ENCODE data around the gene PRXL2A.

- no peak for TF ChIP-seq OSR1 (CRISPR knock-in tag; IDR thresholded peaks at IDR 0.05)
- TF ChIP-seq PATZ1 (CRISPR knock-in tag; IDR thresholded peaks at IDR 0.05; ENCODE audit: borderline replicate concordance): no peak
- no peak for TF ChIP-seq ZNF8 (CRISPR knock-in tag; IDR thresholded peaks at IDR 0.05)
- no peak for TF ChIP-seq BACH2 (CRISPR knock-in tag; IDR thresholded peaks at IDR 0.05; ENCODE audit: borderline replicate concordance)
- TF ChIP-seq TCF4 (CRISPR knock-in tag; IDR thresholded peaks at IDR 0.05; ENCODE audit: borderline replicate concordance): no peak
- no peak for TF ChIP-seq TOX (CRISPR knock-in tag; IDR thresholded peaks at IDR 0.05; ENCODE audit: borderline replicate concordance)
- TF ChIP-seq ZFP30 (CRISPR knock-in tag; IDR thresholded peaks at IDR 0.05): no peak
- TF ChIP-seq CSDC2 (CRISPR knock-in tag; IDR thresholded peaks at IDR 0.05): no peak
These were observed 35.8 kb downstream of the PRXL2A start for GRCh38 chr10:80444124-80444523.
